GM21423 (cell line): ENCODE measurements around the gene ANP32B.
"Not testable (repeated sequence)": the region's sequence is repeated elsewhere in the genome, so short reads cannot be mapped to it uniquely, and the experiment has no call there.

Experiments
- ATAC-seq: cut with Tn5 transposase; IDR thresholded peaks from one replicate; pipeline ENCODE4 v1.9.1; 2021; ENCODE audit warnings: mild to moderate bottlenecking, moderate library complexity; ENCODE audit not compliant: unreplicated experiment

The ANP32B gene

DNA sequence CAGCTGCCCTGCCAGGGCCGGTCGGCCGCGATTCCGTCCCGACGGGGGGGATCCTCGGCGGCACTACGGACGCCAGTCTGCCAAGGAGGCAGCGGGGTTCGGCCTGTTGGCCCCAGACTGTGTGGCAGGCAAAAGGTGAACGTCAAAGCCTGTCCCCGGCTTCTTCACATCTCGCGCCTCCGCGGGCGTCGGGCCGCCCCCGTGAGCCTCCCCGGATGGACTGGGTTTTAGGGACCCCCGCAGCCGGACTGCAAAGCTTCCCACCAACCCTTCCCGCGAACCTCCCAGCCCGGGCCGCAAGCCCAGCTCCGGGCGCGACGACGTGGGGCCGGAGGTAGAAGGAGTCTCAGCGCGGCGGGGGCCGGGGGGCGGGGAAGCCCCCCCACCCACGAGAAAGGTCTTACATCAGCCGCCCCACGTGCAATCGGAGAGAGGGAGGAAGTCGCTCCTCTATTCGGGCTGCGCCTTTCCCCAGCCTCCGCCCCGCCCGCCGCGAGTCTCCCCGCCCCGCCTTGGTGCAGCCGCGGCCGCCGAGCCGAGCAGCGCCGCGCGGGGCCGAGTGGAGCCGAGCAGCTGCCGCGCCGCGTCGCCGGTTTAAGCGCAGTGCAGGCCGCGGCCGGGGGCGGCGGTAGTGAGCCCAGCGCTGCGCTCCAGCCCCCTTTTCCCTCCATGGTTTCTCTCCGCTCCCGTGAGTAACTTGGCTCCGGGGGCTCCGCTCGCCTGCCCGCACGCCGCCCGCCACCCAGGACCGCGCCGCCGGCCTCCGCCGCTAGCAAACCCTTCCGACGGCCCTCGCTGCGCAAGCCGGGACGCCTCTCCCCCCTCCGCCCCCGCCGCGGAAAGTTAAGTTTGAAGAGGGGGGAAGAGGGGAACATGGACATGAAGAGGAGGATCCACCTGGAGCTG is at the start of gene ANP32B:
TSS of gene ANP32B (plus strand) at position 659 of the 906 bp plus-strand sequence. CDS start at position 874, 215 bp downstream.
- ATAC-seq, result peak; percentile 69

GRCh38 chr9:97934321-97935115 is 48.6 kb upstream of the ANP32B start:
- no peak for ATAC-seq

- no peak for ATAC-seq
Observed at GRCh38 chr9:97935276-97935675, 47.9 kb upstream of the ANP32B start.

DNA sequence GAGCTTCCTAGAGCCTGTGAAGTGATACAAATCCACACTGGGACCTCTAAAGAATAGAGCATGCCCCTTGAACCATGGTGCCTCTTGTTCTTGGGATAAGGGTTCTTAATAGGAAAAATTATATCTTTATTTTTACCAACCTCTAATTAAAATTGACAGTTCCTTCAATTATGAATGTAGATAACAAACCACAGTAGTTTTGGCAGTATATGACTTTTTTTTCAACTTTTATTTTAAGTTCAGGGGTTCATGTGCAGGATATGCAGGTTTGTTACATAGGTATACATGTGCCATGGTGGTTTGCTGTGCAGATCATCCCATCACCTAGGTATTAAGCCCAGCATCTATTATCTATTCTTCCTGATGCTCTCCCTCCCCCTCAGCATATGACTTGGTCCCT is 46.1 kb upstream of the ANP32B start:
- no peak for ATAC-seq

DNA sequence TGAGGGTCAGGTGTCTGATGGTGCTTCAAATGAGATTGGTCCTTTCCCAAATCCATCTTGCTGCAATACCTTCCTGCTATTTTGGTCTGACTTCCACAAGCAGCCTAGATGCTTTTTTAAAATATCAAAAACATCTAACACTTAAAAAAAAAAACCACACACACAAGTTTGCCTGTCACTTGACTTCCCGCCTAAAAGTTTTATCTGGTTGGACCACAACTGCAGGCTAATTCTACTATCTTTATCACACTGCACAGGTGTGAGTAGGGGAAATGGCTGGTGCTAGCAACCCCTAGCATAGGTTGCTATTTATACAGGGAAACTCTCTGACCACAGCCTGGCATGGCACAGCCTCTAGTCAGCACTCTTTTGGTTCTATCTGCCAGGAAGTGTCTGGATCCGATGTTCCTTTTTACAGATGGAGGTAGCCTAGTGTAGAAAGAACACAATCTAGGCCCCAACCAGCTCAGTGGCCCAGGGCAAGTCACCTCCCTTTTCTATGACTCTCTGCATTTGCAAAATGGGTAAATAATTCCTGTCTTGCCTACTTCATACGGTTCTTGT is 45.0 kb upstream of the ANP32B start, which contains the start of gene HEMGN:
TSS of gene HEMGN (minus strand) at position 92 of the 564 bp plus-strand sequence. CDS start at position 56, 36 bp downstream.
- ATAC-seq, result peak; percentile 67

GRCh38 chr9:97940233-97940632 is 42.9 kb upstream of the ANP32B start:
- ATAC-seq, result no peak

DNA sequence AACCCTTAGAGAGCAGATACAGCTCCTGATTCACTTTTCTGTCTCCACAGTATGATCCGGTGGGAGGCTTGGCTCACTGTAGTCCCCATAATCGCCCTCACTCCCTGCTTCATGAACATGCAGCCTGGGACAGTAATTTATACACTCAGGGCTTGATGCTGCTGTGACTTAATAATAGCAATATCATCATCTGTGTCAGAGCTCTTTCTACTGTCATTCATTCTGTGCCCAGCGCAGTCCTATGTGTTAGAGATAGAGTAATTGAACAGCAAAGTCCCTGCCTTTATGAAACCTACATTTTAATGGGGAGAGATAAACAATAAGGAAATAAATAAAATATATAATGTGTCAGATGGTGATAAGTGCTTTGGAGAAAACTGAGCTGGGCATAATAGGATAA is 42.4 kb upstream of the ANP32B start:
- no peak for ATAC-seq

DNA sequence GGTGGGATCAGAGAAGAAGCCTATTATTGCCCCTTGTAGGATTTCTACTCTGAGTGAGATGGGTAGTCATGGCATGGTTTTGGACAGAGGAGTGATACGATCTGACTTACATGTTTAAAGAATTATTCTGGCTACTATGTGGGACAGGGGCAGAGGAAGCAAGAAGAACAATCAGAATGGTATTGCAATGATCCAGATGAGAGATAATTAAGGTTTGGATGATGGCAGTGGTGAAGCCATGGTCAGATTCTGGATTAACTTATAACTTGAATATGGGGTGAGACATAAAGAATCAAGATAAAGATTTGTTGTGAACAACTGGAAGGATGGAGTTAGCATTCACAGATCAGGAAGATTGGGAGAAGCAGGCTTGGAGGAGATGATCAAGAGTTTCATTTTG is 41.8 kb upstream of the ANP32B start:
- ATAC-seq, result no peak

- no peak for ATAC-seq
Observed at GRCh38 chr9:97943308-97943855, 39.8 kb upstream of the ANP32B start.

- ATAC-seq, result no peak
Observed at GRCh38 chr9:97944612-97945011, 38.5 kb upstream of the ANP32B start.

- not testable (repeated sequence) for ATAC-seq
Observed at GRCh38 chr9:97945470-97945869, 37.7 kb upstream of the ANP32B start.

DNA sequence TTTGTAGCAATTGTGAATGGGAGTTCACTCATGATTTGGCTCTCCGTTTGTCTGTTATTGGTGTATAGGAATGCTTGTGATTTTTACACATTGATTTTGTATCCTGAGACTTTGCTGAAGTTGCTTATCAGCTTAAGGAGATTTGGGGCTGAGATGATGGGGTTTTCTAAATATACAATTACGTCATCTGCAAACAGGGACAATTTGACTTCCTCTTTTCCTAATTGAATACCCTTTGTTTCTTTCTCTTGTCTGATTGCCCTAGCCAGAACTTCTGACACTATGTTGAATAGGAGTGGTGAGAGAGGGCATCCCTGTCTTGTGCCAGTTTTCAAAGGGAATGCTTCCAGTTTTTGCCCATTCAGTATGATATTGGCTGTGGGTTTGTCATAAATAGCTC is 36.0 kb upstream of the ANP32B start:
- not testable (repeated sequence) for ATAC-seq

DNA sequence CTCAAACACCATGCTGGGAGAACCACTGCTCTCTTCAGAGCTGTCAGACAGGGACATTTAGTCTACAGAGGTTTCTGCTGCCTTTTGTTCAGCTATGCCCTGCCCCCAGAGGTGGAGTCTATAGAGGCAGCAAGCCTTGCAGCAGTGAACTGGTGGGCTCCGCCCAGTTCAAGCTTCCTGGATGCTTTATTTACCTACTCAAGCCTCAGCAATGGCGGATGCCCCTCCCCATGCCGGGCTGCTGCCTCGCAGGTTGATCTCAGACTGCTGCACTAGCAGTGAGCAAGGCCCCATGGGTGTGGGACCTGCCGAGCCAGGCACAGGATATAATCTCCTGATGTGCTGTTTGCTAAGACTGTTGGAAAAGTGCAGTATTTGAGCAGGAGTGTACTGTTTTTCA is 32.3 kb upstream of the ANP32B start:
- not testable (repeated sequence) for ATAC-seq

- peak; percentile 68 for ATAC-seq
Observed at GRCh38 chr9:97954550-97954989, 28.6 kb upstream of the ANP32B start.

- no peak for ATAC-seq
Observed at GRCh38 chr9:97956331-97956730, 26.8 kb upstream of the ANP32B start.

DNA sequence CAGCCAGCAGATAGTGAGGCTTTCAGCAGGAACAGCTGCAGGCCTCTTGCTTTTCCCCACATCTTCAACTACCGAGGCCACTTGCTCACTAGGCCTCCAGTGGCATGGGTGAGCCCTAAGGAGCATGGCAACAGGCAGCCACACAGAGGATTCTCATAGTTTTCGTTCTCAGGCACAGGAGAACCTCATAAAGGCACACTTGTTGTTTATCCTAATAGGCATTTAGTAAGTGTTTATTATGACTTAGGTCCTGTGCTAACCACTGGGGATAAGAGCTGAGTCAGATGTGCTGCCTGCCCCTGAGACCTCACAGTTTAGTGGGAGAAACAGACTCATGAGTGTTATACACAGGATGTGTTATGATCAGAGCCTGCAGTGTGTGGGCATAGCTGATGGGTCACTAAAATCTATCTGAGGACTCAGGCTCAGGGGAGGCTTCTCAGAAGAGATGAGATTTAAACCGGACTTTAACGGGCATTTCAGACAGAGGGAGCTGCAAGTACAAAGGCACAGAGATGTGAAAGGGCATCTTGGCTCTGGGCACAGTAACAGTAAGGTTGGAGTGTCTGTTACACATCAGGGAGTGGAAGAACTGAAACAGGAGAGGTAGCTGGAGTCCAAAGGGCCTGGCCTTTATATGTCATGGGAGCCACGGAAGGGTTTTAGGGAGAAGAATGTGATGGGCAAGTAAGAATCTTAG is 24.2 kb upstream of the ANP32B start:
- ATAC-seq, result no peak

DNA sequence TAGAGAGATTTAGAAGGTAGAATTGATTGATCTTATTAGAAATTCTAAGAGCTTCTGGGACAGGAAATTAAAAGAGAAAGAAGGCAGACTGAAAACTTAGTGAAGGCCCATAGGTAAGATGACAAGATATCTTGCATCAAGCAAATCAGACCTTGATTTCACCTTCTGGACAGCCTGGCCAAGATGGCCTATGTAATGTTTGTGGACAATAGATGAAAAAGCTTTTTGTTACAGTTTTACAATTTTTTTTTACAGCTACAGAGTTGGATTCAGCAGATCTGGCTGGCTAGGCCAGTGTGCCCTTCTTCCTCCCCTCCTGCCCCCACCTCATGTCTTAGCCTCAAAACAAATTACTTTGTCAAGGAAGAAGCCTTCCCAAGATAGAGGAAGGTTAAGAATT is 23.6 kb upstream of the ANP32B start:
- ATAC-seq, result no peak

GRCh38 chr9:97960678-97961328 is 22.3 kb upstream of the ANP32B start:
- not testable (repeated sequence) for ATAC-seq

DNA sequence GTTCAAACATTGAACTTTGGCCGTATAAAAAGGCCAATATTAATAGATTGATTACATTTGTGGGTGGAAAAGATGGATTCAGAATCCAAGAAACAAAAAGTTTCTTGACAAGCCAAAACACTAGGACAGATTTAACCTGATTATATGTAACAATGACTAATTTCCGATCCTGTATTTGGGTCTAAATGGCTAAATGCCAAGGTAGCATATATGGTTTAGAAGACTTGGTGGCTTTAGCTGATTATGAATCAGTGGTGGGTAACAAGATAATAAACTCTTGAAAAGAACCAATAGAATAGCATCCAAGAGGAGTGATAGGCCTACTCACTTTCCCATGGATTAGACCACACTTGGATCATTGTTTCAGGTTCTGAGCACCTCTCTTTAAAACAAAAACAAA is 21.8 kb upstream of the ANP32B start:
- ATAC-seq, result no peak

DNA sequence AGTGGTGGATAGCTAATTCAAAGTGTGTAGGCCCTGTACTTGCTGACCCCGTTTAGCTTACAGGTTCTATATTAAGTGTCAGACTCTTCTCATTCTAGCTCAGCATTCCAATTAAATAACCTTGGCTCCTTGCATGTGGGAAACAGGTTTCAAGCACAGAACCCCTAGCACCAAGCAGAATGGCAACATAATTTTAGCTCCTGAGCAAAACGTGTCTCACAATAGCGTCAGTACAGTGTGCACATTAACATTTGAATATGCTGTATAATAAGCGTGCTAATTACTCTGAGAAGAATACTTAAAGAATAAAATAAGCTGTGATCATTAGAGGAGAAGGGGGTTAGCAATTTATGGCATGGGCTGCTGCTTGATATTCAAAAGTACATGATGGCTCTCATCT is 21.0 kb upstream of the ANP32B start:
- ATAC-seq, result no peak
